ENCODE measurements around the gene TTC38. TPM values are rescaled to one million over a fixed set of nuclear protein-coding genes. Genes with fewer than 3 reads are reported as not detected.

Gene TTC38
- total RNA-seq, 4 donors from 2014 or later, result 30.4 to 58.3 (median 43.1) TPM

GRCh38 chr22:46240506-46240905 lies 27.3 kb upstream of the TTC38 start:
- H3K27ac ChIP-seq, result no peak overlapping the region
- H3K4me3 ChIP-seq, result no peak overlapping the region
- peaks cover 0 to 12% of the 10 kb centered on the region in 2 donors for H3K36me3 ChIP-seq
- TF ChIP-seq POLR2A (IDR thresholded peaks at IDR 0.05) (no peak), CTCF (IDR thresholded peaks at IDR 0.05 in 4 of 5, conservative IDR thresholded peaks at IDR 0.05 in 1 of 5) (no peak)
- no peaks in the 10 kb centered on the region for H3K9me3 ChIP-seq
- H3K27me3 ChIP-seq, result no peaks in the 10 kb centered on the region
- DNase-seq (no peak), ATAC-seq (no peak)
- peaks cover 36 to 43% of the 10 kb centered on the region in 2 donors for H3K4me1 ChIP-seq
- intact Hi-C loops (cut with DNase I; ENCODE audit: low total_unique reads) (no loop called here), in situ Hi-C loops (cut with MboI; ENCODE audit: low sequenced_read_pairs in 4 of 4) (no loop called here)

- peaks cover 36 to 46% of the 10 kb centered on the region in 2 donors for H3K4me1 ChIP-seq
- no peaks in the 10 kb centered on the region for H3K9me3 ChIP-seq
- intact Hi-C loops (cut with DNase I; ENCODE audit: low total_unique reads) (no loop called here), in situ Hi-C loops (cut with MboI; ENCODE audit: low sequenced_read_pairs in 4 of 4) (no loop called here)
- H3K27ac ChIP-seq, result peak overlapping the region in 1 of 4 donors; percentile 0
- H3K27me3 ChIP-seq, result no peaks in the 10 kb centered on the region
- no peak overlapping the region for H3K4me3 ChIP-seq
- no peak for TF ChIP-seq POLR2A (IDR thresholded peaks at IDR 0.05)
- ATAC-seq, result no peak
- no peak for DNase-seq
- H3K36me3 ChIP-seq, result peaks cover 0 to 9% of the 10 kb centered on the region in 2 donors
Observed at GRCh38 chr22:46240907-46241306, 26.9 kb upstream of the TTC38 start.

- Histone ChIP-seq H3K27ac (peak overlapping the region in 1 of 4 donors; percentile 0), H3K9me3 (no peaks in the 10 kb centered on the region), H3K27me3 (no peaks in the 10 kb centered on the region), H3K4me3 (no peak overlapping the region), H3K4me1 (peaks cover 36 to 46% of the 10 kb centered on the region in 2 donors), H3K36me3 (peaks cover 0 to 9% of the 10 kb centered on the region in 2 donors)
- intact Hi-C loops (cut with DNase I; ENCODE audit: low total_unique reads) (no loop called here), in situ Hi-C loops (cut with MboI; ENCODE audit: low sequenced_read_pairs in 4 of 4) (no loop called here)
- ATAC-seq (no peak), DNase-seq (no peak)
- no peak for TF ChIP-seq POLR2A (IDR thresholded peaks at IDR 0.05)
Observed at GRCh38 chr22:46241396-46242007, 26.3 kb upstream of the TTC38 start.

GRCh38 chr22:46242076-46242475 lies 25.7 kb upstream of the TTC38 start:
- Histone ChIP-seq H3K9me3 (no peaks in the 10 kb centered on the region), H3K36me3 (peaks cover 0 to 9% of the 10 kb centered on the region in 2 donors), H3K27me3 (no peaks in the 10 kb centered on the region), H3K4me3 (no peak overlapping the region), H3K27ac (no peak overlapping the region), H3K4me1 (peaks cover 36 to 46% of the 10 kb centered on the region in 2 donors)
- DNase-seq (no peak), ATAC-seq (no peak)
- intact Hi-C loops (cut with DNase I; ENCODE audit: low total_unique reads), result no loop called here
- in situ Hi-C loops (cut with MboI; ENCODE audit: low sequenced_read_pairs in 4 of 4), result no loop called here
- TF ChIP-seq POLR2A (IDR thresholded peaks at IDR 0.05) (no peak), CTCF (IDR thresholded peaks at IDR 0.05 in 4 of 5, conservative IDR thresholded peaks at IDR 0.05 in 1 of 5) (no peak)

GRCh38 chr22:46244771-46245170 lies 23.0 kb upstream of the TTC38 start:
- intact Hi-C loops (cut with DNase I; ENCODE audit: low total_unique reads), result no loop called here
- in situ Hi-C loops (cut with MboI; ENCODE audit: low sequenced_read_pairs in 4 of 4), result no loop called here
- DNase-seq (no peak), ATAC-seq (no peak)
- Histone ChIP-seq H3K9me3 (no peaks in the 10 kb centered on the region), H3K36me3 (peaks cover 0 to 9% of the 10 kb centered on the region in 2 donors), H3K4me3 (no peak overlapping the region), H3K27ac (peak overlapping the region in 3 of 4 donors; percentile 9 to 71 (median 69)), H3K27me3 (no peaks in the 10 kb centered on the region), H3K4me1 (peaks cover 28 to 40% of the 10 kb centered on the region in 2 donors)
- TF ChIP-seq CTCF (IDR thresholded peaks at IDR 0.05 in 4 of 5, conservative IDR thresholded peaks at IDR 0.05 in 1 of 5) (no peak), POLR2A (IDR thresholded peaks at IDR 0.05) (no peak)

Measured in gastrocnemius medialis (tissue), 4 donors.